GM12872 (cell line): ENCODE measurements around the gene SCARB1.

Experiments used
- TF ChIP-seq, protein P1 (sequence below): IDR thresholded peaks from 3 replicates; pipeline ENCODE4 v1.5.1; 2011; ENCODE audit warnings: low read depth, mild to moderate bottlenecking, low read length, moderate library complexity; ENCODE audit not compliant: insufficient read depth

Gene SCARB1

DNA sequence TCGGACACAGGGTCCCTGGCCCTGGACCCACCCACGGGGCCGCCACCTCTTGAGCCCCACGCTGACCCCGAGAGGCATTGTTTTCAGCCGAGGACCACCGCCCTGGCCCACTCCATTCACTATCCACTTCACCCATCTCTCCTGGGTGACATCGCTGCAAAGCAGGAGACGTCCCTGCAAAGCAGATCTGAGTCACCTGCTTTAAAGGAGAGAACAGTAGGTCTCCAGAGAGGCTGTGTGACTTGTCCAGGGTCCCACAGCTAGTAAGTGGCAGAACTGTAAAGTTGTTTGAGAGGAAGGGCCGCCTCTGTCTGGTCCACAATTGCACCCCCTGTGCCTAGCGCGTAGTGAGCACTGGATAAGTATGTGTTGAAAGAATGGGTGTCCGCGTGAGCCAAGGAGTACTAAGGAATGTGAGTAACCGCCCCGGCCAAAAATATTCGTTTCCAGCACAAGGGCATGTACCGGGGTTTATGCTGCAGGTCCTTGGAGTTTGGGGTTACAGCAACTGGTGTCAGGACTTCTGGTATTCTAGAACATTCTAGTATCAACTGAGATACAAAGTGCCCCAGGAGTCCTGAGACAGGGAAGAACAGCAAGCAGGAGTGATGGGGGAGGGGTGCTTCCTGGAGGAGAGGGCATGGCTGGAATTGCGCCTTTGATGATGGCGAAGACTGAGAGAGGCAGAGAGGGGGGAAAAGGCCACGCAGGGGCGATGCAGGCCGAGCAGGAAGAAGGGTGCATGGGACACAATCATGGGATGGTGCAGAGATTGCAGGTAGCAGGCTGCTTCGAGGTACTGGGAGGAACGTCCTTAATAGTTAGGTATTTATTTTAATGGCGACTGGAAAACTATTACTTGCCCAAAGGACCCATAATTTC is 91.1 kb downstream of the SCARB1 start:
- TF ChIP-seq, protein P1, sequence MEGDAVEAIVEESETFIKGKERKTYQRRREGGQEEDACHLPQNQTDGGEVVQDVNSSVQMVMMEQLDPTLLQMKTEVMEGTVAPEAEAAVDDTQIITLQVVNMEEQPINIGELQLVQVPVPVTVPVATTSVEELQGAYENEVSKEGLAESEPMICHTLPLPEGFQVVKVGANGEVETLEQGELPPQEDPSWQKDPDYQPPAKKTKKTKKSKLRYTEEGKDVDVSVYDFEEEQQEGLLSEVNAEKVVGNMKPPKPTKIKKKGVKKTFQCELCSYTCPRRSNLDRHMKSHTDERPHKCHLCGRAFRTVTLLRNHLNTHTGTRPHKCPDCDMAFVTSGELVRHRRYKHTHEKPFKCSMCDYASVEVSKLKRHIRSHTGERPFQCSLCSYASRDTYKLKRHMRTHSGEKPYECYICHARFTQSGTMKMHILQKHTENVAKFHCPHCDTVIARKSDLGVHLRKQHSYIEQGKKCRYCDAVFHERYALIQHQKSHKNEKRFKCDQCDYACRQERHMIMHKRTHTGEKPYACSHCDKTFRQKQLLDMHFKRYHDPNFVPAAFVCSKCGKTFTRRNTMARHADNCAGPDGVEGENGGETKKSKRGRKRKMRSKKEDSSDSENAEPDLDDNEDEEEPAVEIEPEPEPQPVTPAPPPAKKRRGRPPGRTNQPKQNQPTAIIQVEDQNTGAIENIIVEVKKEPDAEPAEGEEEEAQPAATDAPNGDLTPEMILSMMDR, result no peak

DNA sequence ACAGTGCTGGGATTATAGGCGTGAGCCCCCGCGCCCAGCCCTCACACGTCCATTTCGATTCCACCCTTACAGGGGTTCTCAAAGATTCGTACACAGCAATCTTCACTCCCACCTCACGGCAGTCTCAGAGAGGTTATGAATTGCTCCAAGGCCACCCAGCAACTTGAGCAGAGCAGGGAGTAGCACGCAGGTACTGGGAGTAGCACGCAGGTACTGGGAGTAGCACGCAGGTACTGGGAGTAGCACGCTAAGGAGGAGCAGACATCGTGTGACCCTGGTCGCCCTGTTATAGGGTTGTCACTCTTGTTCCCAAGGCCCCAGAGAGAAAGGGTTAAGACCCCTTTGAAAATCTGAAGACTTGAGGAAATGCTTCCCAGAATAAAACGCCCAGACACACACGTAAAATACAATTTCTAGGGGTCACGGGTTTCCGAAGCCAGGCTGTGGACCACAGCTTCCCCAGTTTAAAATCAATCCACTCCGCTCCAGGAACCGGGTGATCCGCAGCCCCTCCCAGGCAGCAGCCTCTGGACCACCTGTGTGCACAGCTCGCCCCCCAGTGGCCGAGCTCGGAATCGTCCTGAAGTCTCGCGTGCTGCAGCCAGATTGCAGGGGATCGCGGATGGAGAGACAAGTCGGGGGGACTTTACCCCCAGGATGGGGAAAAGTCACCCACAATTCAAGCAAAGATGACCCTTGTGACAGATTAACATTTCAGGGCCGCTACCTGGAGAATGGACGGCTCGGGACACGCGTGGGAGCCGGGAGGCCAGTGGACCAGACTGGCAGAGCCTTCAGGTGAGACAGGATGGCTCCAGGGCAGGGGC is 92.0 kb downstream of the SCARB1 start:
- TF ChIP-seq, protein P1, result peak; percentile 96

DNA sequence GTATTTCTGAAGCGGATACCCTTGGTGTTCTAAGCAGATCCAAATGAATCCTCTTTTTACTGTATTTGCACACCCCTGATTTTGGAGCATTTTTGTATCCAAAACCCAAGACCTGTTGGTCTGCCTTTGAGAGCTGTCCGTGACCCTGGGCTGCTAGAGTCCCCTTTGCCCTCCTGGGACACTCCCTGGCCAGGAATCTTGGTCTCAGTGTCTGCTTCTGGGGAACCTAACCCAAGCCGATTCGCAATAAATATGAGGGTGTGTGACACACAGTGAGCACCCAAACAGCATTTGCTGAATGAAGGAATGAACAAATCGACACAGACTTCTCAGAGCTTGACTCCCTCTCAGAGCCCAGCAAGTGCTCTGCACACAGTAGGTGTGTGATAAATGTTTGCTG is 92.9 kb downstream of the SCARB1 start:
- TF ChIP-seq, protein P1, result no peak

DNA sequence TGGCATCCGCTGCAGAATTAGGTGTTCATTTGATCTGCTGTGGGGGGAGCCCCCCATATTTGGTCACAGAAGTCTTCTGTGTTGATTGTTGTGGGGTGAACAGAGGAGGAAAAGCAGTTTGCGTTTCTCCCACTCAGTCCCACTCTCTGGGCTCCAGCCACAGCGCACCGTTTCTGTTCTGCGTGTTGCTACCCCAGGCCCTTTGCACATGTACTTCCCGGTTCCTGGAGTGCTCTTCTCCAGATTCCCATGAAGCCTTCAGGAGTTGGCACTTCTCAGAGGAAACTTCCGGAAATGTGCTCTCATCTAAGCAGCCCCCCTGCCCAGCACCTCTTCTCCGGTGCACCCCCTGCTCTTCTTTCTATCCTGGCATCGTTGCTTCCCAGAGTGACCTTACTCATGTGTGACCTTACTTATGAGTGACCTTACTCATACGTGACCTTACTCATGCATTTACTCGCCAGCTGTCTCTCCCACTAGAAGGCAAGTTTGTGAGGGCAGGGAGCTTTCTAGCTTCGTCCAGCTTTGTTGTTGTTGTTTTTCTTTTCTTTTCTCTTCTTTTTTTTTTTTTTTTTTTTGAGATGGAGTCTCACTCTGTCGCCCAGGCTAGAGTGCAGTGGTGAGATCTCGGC is 93.7 kb downstream of the SCARB1 start:
- TF ChIP-seq, protein P1, result no peak

DNA sequence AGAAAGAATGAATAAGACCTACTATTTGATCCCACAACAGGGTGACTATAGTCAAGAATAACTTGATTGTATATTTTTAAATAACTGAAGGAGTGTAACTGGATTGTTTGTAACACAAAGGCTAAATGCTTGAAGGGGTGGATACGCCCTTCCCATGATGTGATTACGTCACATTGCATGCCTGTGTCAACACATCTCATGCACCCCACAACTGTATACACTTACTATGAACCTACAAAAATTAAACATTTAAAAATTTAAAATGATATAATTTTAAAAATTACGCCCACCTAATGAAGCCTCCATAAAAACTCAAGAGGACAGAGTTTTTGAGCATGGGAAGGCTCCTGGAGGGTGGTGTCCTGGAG is 94.5 kb downstream of the SCARB1 start:
- TF ChIP-seq, protein P1, result no peak

DNA sequence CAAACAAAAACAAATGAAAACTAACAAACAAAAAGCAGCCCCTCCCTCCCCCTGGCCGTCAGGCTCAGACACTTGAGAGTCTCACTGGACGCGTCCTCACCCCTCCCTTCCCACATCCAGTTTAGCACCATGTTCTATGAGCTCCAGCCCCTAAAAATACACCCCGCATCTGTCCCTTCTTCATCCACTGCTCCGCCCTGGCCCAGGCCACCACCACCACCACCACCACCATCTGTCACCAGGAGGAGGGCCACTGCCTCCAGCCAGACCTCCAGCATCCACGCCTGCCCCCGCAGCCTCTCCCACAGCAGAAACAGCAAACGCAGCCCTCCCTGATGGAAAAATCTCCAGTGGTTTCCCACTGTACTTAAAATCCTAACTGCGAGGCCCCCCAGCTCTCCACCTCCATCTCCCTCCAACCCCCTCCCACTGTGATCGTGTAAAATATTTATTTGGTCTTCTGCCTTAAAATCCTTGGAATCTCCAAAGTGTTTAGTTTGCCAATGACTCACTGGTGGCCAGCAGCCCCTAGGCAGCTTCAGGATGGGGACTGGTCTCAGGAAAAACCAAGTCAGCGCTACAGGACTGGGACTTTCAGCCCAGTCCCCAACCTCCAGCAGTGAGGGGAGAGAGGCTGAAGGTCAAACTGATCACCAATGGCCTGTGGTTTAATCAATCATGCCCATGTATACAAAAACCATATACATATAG is 95.1 kb downstream of the SCARB1 start:
- TF ChIP-seq, protein P1, result no peak
